ENCODE results near the gene NOL3.
A peak's percentile ranks its signal among the peaks of the same experiment; 100 is the strongest.

The NOL3 gene

DNA sequence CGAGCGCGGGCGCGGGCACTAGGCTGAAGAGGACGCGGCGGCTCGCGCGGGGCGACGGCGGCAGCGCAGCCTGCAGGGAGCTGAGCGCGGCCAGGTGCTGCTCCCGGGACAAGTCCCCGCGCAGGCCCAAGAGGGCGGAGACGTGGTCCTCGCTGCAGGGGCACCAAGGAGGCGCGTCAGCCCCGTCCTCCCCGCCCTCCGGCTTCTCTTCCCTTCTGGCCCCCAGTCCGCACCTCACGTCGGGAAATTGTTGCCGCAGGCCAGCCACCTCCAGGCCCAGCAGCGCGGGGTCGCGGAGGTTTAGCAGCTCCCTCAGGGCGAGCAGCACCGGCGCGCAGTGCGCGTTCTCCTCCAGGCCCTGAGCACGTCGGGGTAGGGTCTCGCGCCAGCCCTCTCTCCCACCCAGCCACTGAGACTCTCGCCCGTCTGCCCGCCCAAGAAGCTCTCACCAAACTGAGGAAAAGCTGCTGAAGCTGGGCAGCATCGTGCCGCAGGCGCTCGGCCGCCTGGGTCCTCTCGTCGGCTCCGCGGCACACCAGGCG is 14.2 kb downstream of the NOL3 start:
- in situ Hi-C loops (cut with HindIII; ENCODE audit: low pct_ligation_motif_present, low pct_unique_long_range_greater_than_20kb, low sequenced_read_pairs), result no loop called here
- no peak for DNase-seq

DNA sequence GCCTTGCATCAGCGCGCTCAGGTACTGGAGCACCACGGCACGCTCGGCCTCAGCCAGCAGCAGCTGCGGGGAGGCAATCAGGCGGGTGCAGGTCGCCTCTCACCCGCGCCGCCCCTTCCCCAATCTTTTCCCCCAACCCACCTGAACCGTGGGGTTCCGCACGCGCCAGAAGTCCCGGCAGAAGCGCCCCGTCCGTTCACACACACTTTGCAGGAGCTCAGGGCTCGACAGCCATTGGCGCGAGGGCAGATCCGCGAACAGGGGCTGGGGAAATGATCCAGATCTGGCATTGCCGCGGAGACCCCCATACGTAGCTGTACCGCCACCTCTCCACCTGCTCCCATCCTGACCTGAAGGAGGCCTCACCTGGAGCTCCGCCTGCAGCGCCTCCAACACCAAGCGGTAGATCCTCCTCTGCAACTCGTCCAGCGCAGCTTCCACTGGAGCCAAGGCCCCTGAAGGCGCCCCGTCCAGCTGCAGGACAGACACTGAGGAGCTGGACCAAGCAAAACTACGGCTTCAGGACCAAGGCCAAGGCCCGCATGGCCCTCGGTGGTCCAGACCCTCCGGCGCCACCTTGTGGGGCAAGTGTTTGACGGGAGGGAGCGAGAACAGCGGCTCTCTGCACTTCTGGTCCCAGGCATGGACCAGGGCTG is 14.8 kb downstream of the NOL3 start:
- in situ Hi-C loops (cut with HindIII; ENCODE audit: low pct_ligation_motif_present, low pct_unique_long_range_greater_than_20kb, low sequenced_read_pairs), result no loop called here
- DNase-seq, result peak; percentile 98

DNA sequence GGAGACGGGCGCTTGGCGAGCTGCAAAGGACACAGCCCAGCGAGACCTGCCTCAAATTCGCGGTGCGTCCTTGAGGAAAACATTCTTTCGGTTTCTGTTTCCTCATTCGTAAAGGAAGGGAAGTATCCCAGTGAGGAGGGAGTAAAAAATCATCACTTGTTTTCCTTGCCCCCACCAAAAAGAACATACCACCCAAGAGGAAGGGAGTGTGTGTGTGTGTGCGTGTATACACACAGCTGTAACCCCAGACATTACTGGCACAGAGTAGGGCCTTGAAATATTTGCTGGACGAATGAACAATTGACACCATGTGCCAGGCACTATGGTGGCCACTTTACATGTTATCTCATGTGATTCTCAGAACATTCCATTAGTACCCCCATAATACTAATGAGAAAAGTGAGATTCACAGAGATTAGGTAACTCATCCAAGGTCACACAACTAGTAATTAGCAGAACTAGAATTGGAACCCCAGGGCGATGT is 15.4 kb downstream of the NOL3 start:
- DNase-seq, result no peak
- in situ Hi-C loops (cut with HindIII; ENCODE audit: low pct_ligation_motif_present, low pct_unique_long_range_greater_than_20kb, low sequenced_read_pairs), result no loop called here

DNA sequence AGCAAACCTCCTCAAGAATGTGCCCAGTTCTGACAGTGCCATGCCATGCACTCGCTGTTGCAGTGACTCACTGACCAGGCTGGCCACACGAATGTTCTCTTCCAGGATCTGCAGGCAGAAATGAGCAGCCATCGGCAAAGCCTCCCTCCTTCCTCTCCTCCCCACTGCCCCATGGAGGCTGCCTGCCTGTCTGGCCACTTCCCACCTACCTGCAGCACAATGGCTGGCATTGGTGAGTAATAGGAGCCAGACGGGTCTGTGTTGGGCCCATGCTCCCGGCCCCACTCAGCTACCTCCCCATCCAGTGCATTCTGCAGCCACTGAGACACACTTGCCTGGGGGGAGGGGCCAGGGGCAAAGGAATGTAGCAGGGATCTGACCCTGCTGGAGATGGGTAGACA is 16.2 kb downstream of the NOL3 start:
- peak; percentile 92 for DNase-seq
- in situ Hi-C loops (cut with HindIII; ENCODE audit: low pct_ligation_motif_present, low pct_unique_long_range_greater_than_20kb, low sequenced_read_pairs), result no loop called here

DNA sequence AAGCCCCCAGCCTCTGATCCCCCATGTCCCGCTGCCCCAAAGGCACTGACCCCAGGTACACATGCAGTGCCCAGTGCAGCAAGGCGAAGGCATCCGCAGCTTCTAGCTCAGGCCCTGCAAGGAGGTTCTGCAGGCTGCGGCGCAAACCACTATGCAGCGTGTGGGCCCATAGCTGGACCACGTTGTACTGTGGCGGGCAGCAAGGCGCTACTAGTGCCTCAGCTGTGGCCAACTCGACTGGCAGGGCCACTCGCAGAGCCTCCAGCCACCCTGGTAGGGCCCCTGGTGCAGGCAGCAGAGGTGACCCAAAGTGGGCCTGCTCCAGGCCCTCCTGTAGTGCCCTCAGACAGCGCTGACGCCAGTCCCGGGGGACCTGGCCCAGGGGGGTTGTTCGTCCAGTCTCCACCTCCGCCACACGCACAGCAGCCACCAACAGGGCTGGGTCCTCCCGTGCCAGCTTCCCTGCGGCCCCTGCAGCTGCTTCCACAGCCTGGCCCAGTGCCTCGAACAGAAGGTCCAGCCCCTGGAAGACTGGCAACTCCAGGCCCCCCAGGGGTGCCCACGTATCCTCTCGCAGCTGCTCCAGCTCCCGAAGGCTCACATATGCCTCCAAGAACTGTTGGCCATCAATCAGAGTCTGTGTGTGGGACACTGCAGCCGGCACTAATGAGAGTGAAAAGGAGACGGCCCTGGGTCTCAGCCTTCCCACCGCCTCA is 17.0 kb downstream of the NOL3 start:
- no peak for DNase-seq

DNA sequence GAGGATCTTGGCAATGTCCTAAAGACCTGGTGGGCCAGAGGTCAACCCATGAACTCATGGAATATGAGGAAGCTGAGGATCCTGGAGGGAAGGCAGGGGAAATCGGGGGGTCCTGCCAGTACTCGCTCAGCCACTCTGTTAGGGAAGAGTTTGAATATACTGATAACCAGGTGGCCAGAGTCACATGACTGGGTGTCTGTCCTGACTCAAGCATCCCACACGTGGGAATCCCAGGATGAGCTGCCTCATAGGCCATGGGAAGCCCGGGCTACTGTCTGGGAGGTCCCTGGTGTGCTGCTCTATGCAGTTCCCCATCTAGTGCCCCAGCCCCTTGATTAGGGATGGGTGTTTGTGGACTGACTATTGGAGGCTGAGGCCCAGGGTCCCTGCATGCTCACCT is 18.0 kb downstream of the NOL3 start:
- in situ Hi-C loops (cut with HindIII; ENCODE audit: low pct_ligation_motif_present, low pct_unique_long_range_greater_than_20kb, low sequenced_read_pairs), result no loop called here
- no peak for DNase-seq

More for the DNA sequence above, 17.0 kb downstream of the NOL3 start:
- in situ Hi-C loops (cut with HindIII; ENCODE audit: low pct_ligation_motif_present, low pct_unique_long_range_greater_than_20kb, low sequenced_read_pairs), result no loop called here

GRCh38 chr16:67188798-67189197 is 18.5 kb downstream of the NOL3 start:
- DNase-seq, result no peak
- in situ Hi-C loops (cut with HindIII; ENCODE audit: low pct_ligation_motif_present, low pct_unique_long_range_greater_than_20kb, low sequenced_read_pairs), result no loop called here

- DNase-seq, result no peak
- in situ Hi-C loops (cut with HindIII; ENCODE audit: low pct_ligation_motif_present, low pct_unique_long_range_greater_than_20kb, low sequenced_read_pairs), result no loop called here
These were observed 19.7 kb downstream of the NOL3 start, which contains the start of gene EXOC3L1 for GRCh38 chr16:67190041-67190440. EXOC3L1 (minus strand) TSS chr16:67190136; CDS start chr16:67189676, 460 bp downstream.

GRCh38 chr16:67190448-67191399 is 20.4 kb downstream of the NOL3 start:
- DNase-seq, result no peak
- in situ Hi-C loops (cut with HindIII; ENCODE audit: low pct_ligation_motif_present, low pct_unique_long_range_greater_than_20kb, low sequenced_read_pairs), result no loop called here

DNA sequence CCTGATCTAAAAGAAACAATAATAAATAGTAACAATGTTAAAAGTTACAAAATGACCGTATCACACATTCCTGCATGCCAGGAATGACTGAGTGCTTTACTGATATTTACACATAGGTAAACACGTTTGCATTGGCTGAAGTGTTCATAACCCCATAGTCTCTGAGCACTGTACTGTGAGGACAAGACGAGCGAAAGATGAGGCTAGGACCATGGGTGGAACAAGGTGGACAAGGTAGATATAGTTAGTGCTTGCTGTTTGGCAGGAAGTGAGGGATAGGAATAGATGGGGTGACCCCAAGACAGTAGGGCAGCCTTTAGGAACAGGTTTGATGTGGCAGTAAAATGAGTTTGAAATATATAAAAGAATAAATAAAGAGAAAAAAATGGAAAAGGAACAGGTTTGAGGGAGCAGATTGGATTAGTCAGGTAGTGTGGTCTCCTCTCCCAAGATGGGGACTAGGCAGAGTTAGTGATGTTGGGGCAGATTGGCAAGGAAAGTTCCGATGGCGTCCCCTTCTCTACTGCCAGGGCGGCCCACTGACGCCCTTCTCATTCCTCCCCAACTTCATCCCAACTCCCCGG is 21.2 kb downstream of the NOL3 start:
- in situ Hi-C loops (cut with HindIII; ENCODE audit: low pct_ligation_motif_present, low pct_unique_long_range_greater_than_20kb, low sequenced_read_pairs), result no loop called here
- no peak for DNase-seq

- DNase-seq, result peak; percentile 97
- in situ Hi-C loops (cut with HindIII; ENCODE audit: low pct_ligation_motif_present, low pct_unique_long_range_greater_than_20kb, low sequenced_read_pairs), result no loop called here
These were observed 21.8 kb downstream of the NOL3 start, which contains the start of gene E2F4 for GRCh38 chr16:67191995-67192681. E2F4 (plus strand) TSS chr16:67192155; CDS start chr16:67192228, 73 bp downstream.

GRCh38 chr16:67192781-67193361 is 22.5 kb downstream of the NOL3 start:
- in situ Hi-C loops (cut with HindIII; ENCODE audit: low pct_ligation_motif_present, low pct_unique_long_range_greater_than_20kb, low sequenced_read_pairs), result no loop called here
- DNase-seq, result no peak

DNA sequence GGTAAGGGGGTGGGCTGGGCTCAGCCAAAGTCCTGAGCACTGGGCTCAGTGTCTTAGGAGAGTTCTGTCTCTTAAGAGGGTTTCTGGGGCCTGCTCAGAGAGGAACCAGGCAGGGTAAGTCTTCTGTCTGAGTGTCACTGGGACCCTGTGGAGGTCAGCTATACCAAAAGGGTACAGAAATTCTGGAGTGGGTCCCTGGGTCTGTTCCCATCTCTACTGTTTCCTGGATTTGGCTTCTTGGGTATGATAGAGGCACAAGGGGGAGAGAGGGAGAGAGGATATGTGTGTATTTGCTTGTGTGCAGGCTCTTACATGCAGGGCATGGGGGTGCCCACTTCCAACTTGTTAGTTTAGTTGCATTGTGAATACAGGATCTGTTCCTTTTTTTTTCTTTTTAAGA is 23.2 kb downstream of the NOL3 start:
- no peak for DNase-seq
- in situ Hi-C loops (cut with HindIII; ENCODE audit: low pct_ligation_motif_present, low pct_unique_long_range_greater_than_20kb, low sequenced_read_pairs), result no loop called here

GRCh38 chr16:67194260-67194659 is 23.9 kb downstream of the NOL3 start:
- in situ Hi-C loops (cut with HindIII; ENCODE audit: low pct_ligation_motif_present, low pct_unique_long_range_greater_than_20kb, low sequenced_read_pairs), result no loop called here
- DNase-seq, result no peak

DNA sequence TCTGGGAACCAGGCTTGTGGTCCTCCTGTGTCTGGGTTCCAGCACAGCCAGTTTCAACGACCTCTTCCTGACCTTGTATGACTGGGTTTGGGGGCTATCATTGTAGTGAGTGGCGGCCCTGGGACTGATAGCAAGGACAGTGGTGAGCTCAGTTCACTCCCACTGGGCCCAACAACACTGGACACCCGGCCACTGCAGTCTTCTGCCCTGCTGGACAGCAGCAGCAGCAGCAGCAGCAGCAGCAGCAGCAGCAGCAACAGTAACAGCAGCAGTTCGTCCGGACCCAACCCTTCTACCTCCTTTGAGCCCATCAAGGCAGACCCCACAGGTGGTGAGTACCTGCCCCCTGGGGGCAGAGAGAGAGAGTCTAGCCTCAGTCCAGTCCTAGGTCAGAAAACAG is 25.3 kb downstream of the NOL3 start:
- DNase-seq, result no peak
- in situ Hi-C loops (cut with HindIII; ENCODE audit: low pct_ligation_motif_present, low pct_unique_long_range_greater_than_20kb, low sequenced_read_pairs), result no loop called here

- DNase-seq, result no peak
- in situ Hi-C loops (cut with HindIII; ENCODE audit: low pct_ligation_motif_present, low pct_unique_long_range_greater_than_20kb, low sequenced_read_pairs), result no loop called here
These were observed 26.5 kb downstream of the NOL3 start for GRCh38 chr16:67196881-67197280.

- DNase-seq, result no peak
- in situ Hi-C loops (cut with HindIII; ENCODE audit: low pct_ligation_motif_present, low pct_unique_long_range_greater_than_20kb, low sequenced_read_pairs), result no loop called here
These were observed 27.4 kb downstream of the NOL3 start for GRCh38 chr16:67197704-67198103.

Data from ACHN (cell line).